Calu3 (cell line): Measurements from ENCODE around the gene MEIG1. TPM values are rescaled to one million over a fixed set of nuclear protein-coding genes. Genes with fewer than 3 reads are reported as not detected.

Experiments used
- BruUV-seq: library from RNA; stranded (reverse); fragments of 400-500 nt; replicated peaks from 2 replicates; lab custom pipeline; 2021; lab: Mats Ljungman, UMichigan
- CTCF ChIA-PET: fragments of 300-600 bp; sonication (Branson Sonifier 250); formaldehyde crosslinking; loops from one replicate; lab custom pipeline; 2022; ENCODE audit warnings: antibody characterized with exemption; lab: Charles Lee
- DNase-seq: peaks from one replicate; pipeline ENCODE4 v3.0.0; 2022
- H3K27ac Mint-ChIP-seq: one replicate; pipeline ENCODE4 v1.8.0; 2022; ENCODE audit warnings: mixed read lengths; ENCODE audit not compliant: unreplicated experiment
- H3K27me3 Mint-ChIP-seq: one replicate; pipeline ENCODE4 v1.8.0; 2022; ENCODE audit warnings: mixed read lengths; ENCODE audit not compliant: unreplicated experiment
- H3K36me3 Mint-ChIP-seq: one replicate; pipeline ENCODE4 v1.8.0; 2022; ENCODE audit warnings: mild to moderate bottlenecking, moderate library complexity, mixed read lengths; ENCODE audit not compliant: insufficient read depth, unreplicated experiment
- H3K4me1 Mint-ChIP-seq: one replicate; pipeline ENCODE4 v1.8.0; 2022; ENCODE audit warnings: mild to moderate bottlenecking, low read depth, mixed read lengths; ENCODE audit not compliant: unreplicated experiment
- H3K4me3 Mint-ChIP-seq: one replicate; pipeline ENCODE4 v1.8.0; 2022; ENCODE audit warnings: mild to moderate bottlenecking, low read depth, moderate library complexity, mixed read lengths; ENCODE audit not compliant: unreplicated experiment
- H3K9me3 Mint-ChIP-seq: one replicate; pipeline ENCODE4 v1.8.0; 2022; ENCODE audit warnings: low read depth, mixed read lengths; ENCODE audit not compliant: unreplicated experiment
- CTCF ChIP-seq: fragments of 200-600 bp; IDR thresholded peaks from one replicate; pipeline ENCODE4 v1.8.0; 2022; ENCODE audit warnings: antibody characterized with exemption; ENCODE audit not compliant: unreplicated experiment
- intact Hi-C: fragments of 100-400 bp; cut with micrococcal nuclease; formaldehyde crosslinking; loops from one replicate; pipeline ENCODE4 v1.10.0; 2022; ENCODE audit not compliant: unreplicated experiment
- total RNA-seq: library from RNA; stranded (reverse); gene quantifications from 2 replicates; pipeline ENCODE4 v1.2.3, GENCODE V29; 2022

Gene MEIG1
- total RNA-seq, 1 experiment from 2014 or later, result not detected

- H3K27me3 Mint-ChIP-seq, result no peaks in the 10 kb centered on the region
- peaks cover 62% of the 10 kb centered on the region for H3K36me3 Mint-ChIP-seq
- CTCF ChIA-PET, result interaction anchor here (0.7 kb wide), 1 partner anchor 109 kb away, joined by 4 read pairs; no protein-coding TSS in a partner anchor
- H3K4me1 Mint-ChIP-seq, result no peaks in the 10 kb centered on the region
- no peak overlapping the region for H3K4me3 Mint-ChIP-seq
- no peak for TF ChIP-seq CTCF
- no peak overlapping the region for H3K27ac Mint-ChIP-seq
- no TSS peak for BruUV-seq
- H3K9me3 Mint-ChIP-seq, result peaks cover 4% of the 10 kb centered on the region
- intact Hi-C loops, result no loop called here
- DNase-seq, result no peak
These were observed 41.4 kb upstream of the MEIG1 start for GRCh38 chr10:14917827-14918226.

GRCh38 chr10:14918964-14919363, 40.2 kb upstream of the MEIG1 start:
- no peak overlapping the region for H3K27ac Mint-ChIP-seq
- TF ChIP-seq CTCF, result no peak
- no peaks in the 10 kb centered on the region for H3K27me3 Mint-ChIP-seq
- H3K9me3 Mint-ChIP-seq, result peaks cover 4% of the 10 kb centered on the region
- intact Hi-C loops, result no loop called here
- BruUV-seq, result no TSS peak
- CTCF ChIA-PET, result no interaction called here
- no peak for DNase-seq
- no peaks in the 10 kb centered on the region for H3K4me1 Mint-ChIP-seq
- no peak overlapping the region for H3K4me3 Mint-ChIP-seq
- H3K36me3 Mint-ChIP-seq, result peaks cover 58% of the 10 kb centered on the region

- Mint-ChIP-seq H3K27ac (no peak overlapping the region), H3K36me3 (peaks cover 70% of the 10 kb centered on the region), H3K4me3 (no peak overlapping the region), H3K27me3 (no peaks in the 10 kb centered on the region), H3K4me1 (peaks cover 12% of the 10 kb centered on the region), H3K9me3 (no peaks in the 10 kb centered on the region)
- CTCF ChIA-PET, result no interaction called here
- no TSS peak for BruUV-seq
- TF ChIP-seq CTCF, result no peak
- intact Hi-C loops, result no loop called here
- no peak for DNase-seq
These were observed 35.2 kb upstream of the MEIG1 start for GRCh38 chr10:14924013-14924412.

- no peak for DNase-seq
- CTCF ChIA-PET, result no interaction called here
- Mint-ChIP-seq H3K36me3 (peaks cover 70% of the 10 kb centered on the region), H3K27ac (no peak overlapping the region), H3K4me1 (peaks cover 12% of the 10 kb centered on the region), H3K27me3 (no peaks in the 10 kb centered on the region), H3K4me3 (no peak overlapping the region), H3K9me3 (no peaks in the 10 kb centered on the region)
- intact Hi-C loops, result no loop called here
- BruUV-seq, result no TSS peak
- no peak for TF ChIP-seq CTCF
These were observed 33.9 kb upstream of the MEIG1 start for GRCh38 chr10:14925268-14925667.
